ENCODE results near the gene PLB1.

The PLB1 gene

DNA sequence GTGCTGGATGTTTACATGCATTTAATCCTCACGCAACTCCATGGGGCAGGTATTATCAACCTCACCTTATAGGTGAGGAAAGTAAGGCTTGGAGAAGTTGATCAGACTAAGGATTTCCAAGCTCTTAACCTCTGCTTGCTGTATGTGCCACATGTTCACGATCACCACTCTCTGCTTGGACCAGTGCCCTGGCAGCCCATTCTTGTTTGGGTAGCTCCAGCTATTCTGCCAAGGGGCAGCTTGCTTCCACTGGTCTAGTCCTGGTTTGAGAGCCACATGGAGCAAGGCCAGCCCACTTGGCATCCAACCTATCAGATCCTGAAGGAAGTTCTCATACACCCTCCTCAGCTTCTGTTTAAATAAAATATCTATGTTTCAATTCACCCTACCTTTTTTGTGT lies 14.3 kb downstream of the PLB1 start:
- Histone ChIP-seq H3K27me3 (ENCODE audit: control insufficient read depth, insufficient read depth, low read length) (peaks cover 70% of the 10 kb centered on the region), H3K36me3 (ENCODE audit: insufficient read depth, low read length) (no peaks in the 10 kb centered on the region)

DNA sequence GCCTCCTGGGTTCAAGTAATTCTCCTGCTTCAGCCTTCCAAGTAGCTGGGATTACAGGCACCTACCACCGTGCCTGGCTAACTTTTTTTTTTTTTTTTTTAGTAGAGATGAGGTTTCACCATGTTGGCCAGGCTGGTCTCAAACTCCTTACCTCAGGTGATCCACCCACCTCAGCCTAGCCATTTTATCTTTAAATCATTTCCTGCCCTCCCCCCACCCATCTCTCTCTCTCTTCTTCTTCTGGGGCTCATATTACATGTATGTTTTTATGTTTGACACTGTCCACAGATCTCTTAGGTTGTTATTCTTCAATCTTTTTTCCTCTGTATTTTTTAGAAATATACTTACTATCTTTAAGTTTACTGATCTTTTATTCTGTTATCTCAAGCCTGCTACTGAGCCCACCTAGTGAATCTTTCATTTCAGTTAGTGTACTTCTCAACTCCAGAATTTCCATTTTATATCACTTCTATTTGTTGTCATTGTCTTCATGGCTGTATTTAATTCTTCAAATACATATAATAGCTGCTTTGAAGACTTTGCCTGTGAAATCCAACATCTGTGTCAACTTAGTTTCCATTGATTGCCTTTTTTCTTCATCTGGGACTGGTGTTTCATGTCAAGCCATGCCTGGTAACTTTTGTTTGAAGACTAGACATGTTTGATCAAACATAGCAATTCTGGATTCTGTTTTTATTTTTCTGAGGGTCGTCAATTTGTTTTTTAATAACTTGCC lies 16.2 kb downstream of the PLB1 start:
- H3K36me3 ChIP-seq (ENCODE audit: insufficient read depth, low read length): no peaks in the 10 kb centered on the region
- no peak overlapping the region for H3K9ac ChIP-seq (ENCODE audit: low read depth, low read length)
- H3K4me2 ChIP-seq (ENCODE audit: low read length): no peak overlapping the region
- H3K27me3 ChIP-seq (ENCODE audit: control insufficient read depth, insufficient read depth, low read length): peaks cover 70% of the 10 kb centered on the region
- no peak overlapping the region for H3K4me3 ChIP-seq (ENCODE audit: low read length)
- H3K9me3 ChIP-seq (replicated peaks; ENCODE audit: low read length): peaks cover 2% of the 10 kb centered on the region
- no peaks in the 10 kb centered on the region for H3K4me1 ChIP-seq (ENCODE audit: control insufficient read depth, insufficient read depth, low read length)

More for the DNA sequence above, 14.3 kb downstream of the PLB1 start:
- H3K4me1 ChIP-seq (ENCODE audit: control insufficient read depth, insufficient read depth, low read length): no peaks in the 10 kb centered on the region
- peaks cover 2% of the 10 kb centered on the region for H3K9me3 ChIP-seq (replicated peaks; ENCODE audit: low read length)
- H3K4me3 ChIP-seq (ENCODE audit: low read length): no peak overlapping the region
- no peak overlapping the region for H3K4me2 ChIP-seq (ENCODE audit: low read length)
- no peak overlapping the region for H3K9ac ChIP-seq (ENCODE audit: low read depth, low read length)

DNA sequence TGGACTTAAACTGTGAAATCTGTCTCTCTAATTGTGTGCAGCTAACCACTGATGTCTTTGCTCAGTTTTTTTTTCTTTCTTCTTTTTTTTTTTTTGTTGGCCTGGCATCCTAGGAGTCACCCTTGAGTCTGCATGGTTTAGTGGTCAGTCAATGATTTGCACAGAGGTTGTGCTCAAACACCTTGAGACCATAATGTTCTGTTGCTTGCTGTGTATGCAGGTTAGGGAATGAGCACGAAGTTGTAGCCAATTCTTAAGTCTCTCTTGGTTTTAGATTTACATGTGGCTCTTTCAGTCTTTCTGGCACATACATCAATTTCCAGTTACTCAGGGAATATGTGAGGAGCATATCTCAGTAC lies 16.7 kb downstream of the PLB1 start:
- Histone ChIP-seq H3K27me3 (ENCODE audit: control insufficient read depth, insufficient read depth, low read length) (peaks cover 70% of the 10 kb centered on the region), H3K4me1 (ENCODE audit: control insufficient read depth, insufficient read depth, low read length) (no peaks in the 10 kb centered on the region), H3K9me3 (replicated peaks; ENCODE audit: low read length) (peaks cover 2% of the 10 kb centered on the region), H3K9ac (ENCODE audit: low read depth, low read length) (no peak overlapping the region), H3K4me2 (ENCODE audit: low read length) (no peak overlapping the region), H3K4me3 (ENCODE audit: low read length) (no peak overlapping the region), H3K36me3 (ENCODE audit: insufficient read depth, low read length) (no peaks in the 10 kb centered on the region)

DNA sequence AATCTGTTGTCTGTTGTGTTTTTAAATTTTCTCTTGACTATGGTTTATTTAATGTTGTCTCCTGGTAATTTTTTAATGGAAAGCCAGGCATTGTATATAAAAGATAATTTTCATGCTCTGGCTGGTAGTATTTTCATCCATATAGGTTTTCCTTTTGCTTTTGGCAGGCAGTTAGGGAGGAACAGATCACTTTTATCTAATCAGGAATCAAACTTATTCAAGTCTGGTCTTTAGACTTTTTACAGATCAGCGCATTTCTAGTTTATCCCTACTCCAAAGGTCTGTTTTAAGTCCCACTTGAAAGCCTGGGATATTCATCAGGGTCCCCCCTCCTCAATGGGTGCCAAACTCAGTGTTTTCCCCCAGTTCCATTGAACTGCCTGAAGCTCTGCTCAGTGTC lies 17.2 kb downstream of the PLB1 start:
- Histone ChIP-seq H3K4me1 (ENCODE audit: control insufficient read depth, insufficient read depth, low read length) (no peaks in the 10 kb centered on the region), H3K4me2 (ENCODE audit: low read length) (no peak overlapping the region), H3K9ac (ENCODE audit: low read depth, low read length) (no peak overlapping the region), H3K27me3 (ENCODE audit: control insufficient read depth, insufficient read depth, low read length) (peaks cover 70% of the 10 kb centered on the region), H3K9me3 (replicated peaks; ENCODE audit: low read length) (peaks cover 2% of the 10 kb centered on the region), H3K4me3 (ENCODE audit: low read length) (no peak overlapping the region), H3K36me3 (ENCODE audit: insufficient read depth, low read length) (no peaks in the 10 kb centered on the region)

DNA sequence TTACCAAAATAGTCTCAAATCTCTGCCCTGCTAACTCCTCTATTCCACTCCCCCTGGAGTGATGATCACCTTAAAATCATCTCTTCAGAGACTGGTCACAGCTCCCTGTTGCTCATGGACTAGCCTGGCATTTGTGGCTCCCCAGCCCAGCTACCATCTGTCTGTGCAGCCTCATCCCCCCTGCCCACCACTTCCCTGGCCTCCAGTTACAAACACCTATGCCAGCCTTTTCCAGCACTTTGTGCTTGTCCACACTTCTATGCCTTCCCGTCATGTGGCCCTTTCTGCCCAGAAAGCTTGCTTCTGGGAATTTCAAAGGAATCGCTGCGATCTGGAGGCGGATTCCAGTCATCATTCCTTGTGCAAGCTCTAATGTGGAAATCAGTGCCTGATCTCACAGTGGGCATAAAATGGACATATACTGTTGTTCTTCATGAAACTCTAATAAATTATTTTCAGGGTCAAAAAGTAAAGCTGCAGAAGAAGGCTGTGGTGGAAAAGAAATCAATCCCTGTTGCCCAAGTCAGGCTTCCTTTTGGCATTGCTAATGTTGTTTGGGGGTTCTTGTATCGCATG lies 19.4 kb downstream of the PLB1 start:
- H3K9me3 ChIP-seq (replicated peaks; ENCODE audit: low read length): peaks cover 2% of the 10 kb centered on the region
- peaks cover 64% of the 10 kb centered on the region for H3K27me3 ChIP-seq (ENCODE audit: control insufficient read depth, insufficient read depth, low read length)
- no peak overlapping the region for H3K4me2 ChIP-seq (ENCODE audit: low read length)
- no peak overlapping the region for H3K9ac ChIP-seq (ENCODE audit: low read depth, low read length)
- no peak overlapping the region for H3K4me3 ChIP-seq (ENCODE audit: low read length)
- no peaks in the 10 kb centered on the region for H3K36me3 ChIP-seq (ENCODE audit: insufficient read depth, low read length)
- no peaks in the 10 kb centered on the region for H3K4me1 ChIP-seq (ENCODE audit: control insufficient read depth, insufficient read depth, low read length)

DNA sequence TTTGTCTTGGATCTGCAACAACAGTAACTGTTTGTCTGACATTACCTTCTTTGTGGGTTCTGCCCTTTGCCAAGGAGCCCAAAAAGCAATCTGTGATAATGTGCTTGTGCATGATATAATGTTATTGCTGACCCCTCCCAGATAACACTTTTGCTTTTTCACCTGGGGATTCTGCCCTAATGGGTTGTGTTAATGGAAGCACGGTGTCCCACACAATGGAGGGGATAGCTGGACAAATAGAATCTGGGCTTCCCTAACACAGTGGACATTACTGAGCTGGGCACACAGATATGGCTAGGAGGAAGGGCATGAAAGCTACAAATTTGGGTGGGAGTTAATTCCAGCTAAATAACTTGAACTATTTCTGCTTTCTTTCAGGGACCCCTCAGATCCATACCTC lies 20.6 kb downstream of the PLB1 start:
- Histone ChIP-seq H3K27me3 (ENCODE audit: control insufficient read depth, insufficient read depth, low read length) (peaks cover 72% of the 10 kb centered on the region), H3K36me3 (ENCODE audit: insufficient read depth, low read length) (no peaks in the 10 kb centered on the region), H3K9me3 (replicated peaks; ENCODE audit: low read length) (peaks cover under 1% of the 10 kb centered on the region), H3K4me2 (ENCODE audit: low read length) (no peak overlapping the region), H3K4me3 (ENCODE audit: low read length) (no peak overlapping the region), H3K9ac (ENCODE audit: low read depth, low read length) (no peak overlapping the region), H3K4me1 (ENCODE audit: control insufficient read depth, insufficient read depth, low read length) (no peaks in the 10 kb centered on the region)

DNA sequence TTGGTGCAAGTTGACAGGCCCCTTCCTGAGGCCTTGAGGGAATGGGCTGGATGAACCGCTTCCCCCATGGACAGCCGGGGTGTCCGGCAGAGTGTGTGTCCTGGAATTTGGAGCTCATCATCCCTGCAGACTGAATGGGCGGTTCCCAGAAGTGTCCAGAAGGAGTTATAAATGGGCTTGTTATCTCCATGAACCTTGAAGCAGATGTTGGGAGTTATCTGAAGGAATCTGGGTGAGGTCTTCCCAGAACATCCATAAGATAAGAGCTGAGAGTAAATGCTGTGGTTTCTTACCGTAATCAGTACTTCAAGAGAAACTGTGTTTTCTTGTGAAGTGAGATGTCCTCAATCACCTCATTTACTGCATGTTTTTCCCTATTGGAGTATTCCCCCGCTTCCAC lies 21.1 kb downstream of the PLB1 start:
- H3K4me1 ChIP-seq (ENCODE audit: control insufficient read depth, insufficient read depth, low read length): no peaks in the 10 kb centered on the region
- H3K4me2 ChIP-seq (ENCODE audit: low read length): no peak overlapping the region
- H3K9me3 ChIP-seq (replicated peaks; ENCODE audit: low read length): no peaks in the 10 kb centered on the region
- H3K27me3 ChIP-seq (ENCODE audit: control insufficient read depth, insufficient read depth, low read length): peaks cover 77% of the 10 kb centered on the region
- H3K4me3 ChIP-seq (ENCODE audit: low read length): no peak overlapping the region
- H3K36me3 ChIP-seq (ENCODE audit: insufficient read depth, low read length): no peaks in the 10 kb centered on the region
- H3K9ac ChIP-seq (ENCODE audit: low read depth, low read length): no peak overlapping the region

DNA sequence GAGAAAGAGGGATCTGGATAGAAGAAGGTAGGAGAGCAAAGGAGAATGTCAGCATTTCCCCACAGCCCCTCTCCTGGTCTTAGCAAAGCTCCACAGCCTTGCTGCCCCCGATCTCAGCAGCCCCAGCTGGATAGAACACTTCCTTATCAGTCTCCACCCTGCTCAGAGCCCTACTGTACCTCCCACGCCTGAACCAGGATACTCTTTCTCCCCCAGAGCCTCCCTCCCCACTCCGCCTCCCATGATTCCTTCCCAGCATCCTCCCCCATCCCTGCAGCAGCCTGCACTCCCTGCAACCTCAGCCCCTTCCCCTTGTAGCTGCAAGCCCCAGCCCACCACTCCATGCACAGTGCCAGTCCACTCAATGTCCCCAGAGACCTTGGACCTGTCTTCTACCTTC lies 25.8 kb downstream of the PLB1 start:
- no peak overlapping the region for H3K9ac ChIP-seq (ENCODE audit: low read depth, low read length)
- H3K27me3 ChIP-seq (ENCODE audit: control insufficient read depth, insufficient read depth, low read length): peaks cover 85% of the 10 kb centered on the region
- H3K4me1 ChIP-seq (ENCODE audit: control insufficient read depth, insufficient read depth, low read length): no peaks in the 10 kb centered on the region
- H3K9me3 ChIP-seq (replicated peaks; ENCODE audit: low read length): no peaks in the 10 kb centered on the region
- no peaks in the 10 kb centered on the region for H3K36me3 ChIP-seq (ENCODE audit: insufficient read depth, low read length)
- H3K4me2 ChIP-seq (ENCODE audit: low read length): no peak overlapping the region
- H3K4me3 ChIP-seq (ENCODE audit: low read length): no peak overlapping the region

DNA sequence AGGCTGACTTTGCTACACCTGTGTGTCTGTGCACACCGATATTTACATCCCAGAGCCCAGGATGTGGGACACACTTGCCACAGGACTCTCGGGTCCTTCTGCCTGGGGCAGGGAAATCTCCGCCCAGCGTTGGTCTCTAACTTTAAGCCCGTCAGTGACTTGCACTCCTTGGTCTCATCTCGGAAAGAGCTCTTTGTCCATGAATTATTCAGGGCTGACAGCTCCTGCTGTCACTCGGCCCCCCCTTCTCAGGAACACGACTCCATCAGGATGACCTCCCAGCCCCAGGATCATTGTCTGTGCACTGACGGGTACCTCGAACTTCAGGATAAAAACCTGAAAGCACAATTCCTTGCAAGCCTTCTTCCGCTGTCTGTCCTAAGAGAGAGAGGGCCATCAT lies 26.6 kb downstream of the PLB1 start:
- Histone ChIP-seq H3K9me3 (replicated peaks; ENCODE audit: low read length) (no peaks in the 10 kb centered on the region), H3K4me2 (ENCODE audit: low read length) (no peak overlapping the region), H3K9ac (ENCODE audit: low read depth, low read length) (no peak overlapping the region), H3K36me3 (ENCODE audit: insufficient read depth, low read length) (no peaks in the 10 kb centered on the region), H3K4me1 (ENCODE audit: control insufficient read depth, insufficient read depth, low read length) (no peaks in the 10 kb centered on the region), H3K27me3 (ENCODE audit: control insufficient read depth, insufficient read depth, low read length) (peaks cover 85% of the 10 kb centered on the region), H3K4me3 (ENCODE audit: low read length) (no peak overlapping the region)

DNA sequence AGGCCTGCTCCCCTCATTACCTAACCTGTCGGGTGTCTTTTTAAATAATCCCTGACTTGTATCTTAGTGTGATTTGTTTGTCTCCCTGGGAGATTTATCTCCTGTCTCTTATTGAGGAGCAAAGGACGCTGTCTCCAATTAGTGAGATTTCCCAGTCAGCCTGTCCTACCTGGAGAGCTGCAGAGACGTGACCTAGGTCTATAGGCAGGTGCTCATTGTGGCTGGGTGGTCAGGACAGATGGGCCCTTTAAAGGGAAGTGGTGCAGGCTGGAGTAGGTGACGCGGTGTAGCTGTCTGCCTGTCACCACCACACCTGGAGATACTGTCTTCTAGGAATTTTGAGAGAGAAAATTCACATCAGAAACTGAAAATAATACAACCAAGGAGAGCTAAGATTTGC lies 28.0 kb downstream of the PLB1 start:
- Histone ChIP-seq H3K4me1 (ENCODE audit: control insufficient read depth, insufficient read depth, low read length) (no peaks in the 10 kb centered on the region), H3K9ac (ENCODE audit: low read depth, low read length) (no peak overlapping the region), H3K36me3 (ENCODE audit: insufficient read depth, low read length) (no peaks in the 10 kb centered on the region), H3K4me3 (ENCODE audit: low read length) (no peak overlapping the region), H3K9me3 (replicated peaks; ENCODE audit: low read length) (no peaks in the 10 kb centered on the region), H3K4me2 (ENCODE audit: low read length) (no peak overlapping the region), H3K27me3 (ENCODE audit: control insufficient read depth, insufficient read depth, low read length) (peaks cover 80% of the 10 kb centered on the region)

DNA sequence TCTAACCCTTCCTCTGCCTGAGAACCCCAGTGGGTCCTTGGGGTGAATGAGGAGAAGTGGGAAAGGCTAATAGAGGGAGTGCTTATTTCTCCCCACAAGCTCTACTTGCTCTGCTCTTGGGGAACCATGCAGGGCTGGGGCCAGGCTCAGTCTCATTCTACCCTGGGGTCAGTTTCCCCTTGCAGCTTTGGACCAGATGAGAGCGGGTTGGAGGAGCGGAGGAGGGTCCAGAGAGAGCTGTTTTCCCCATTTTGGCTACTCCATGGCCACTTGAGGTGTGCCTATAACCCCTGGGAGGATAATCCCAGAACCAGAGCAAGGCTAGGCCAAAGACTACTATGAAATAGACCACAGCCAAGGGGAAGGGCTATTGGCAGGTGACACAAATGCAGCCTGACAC lies 29.6 kb downstream of the PLB1 start:
- Histone ChIP-seq H3K4me1 (ENCODE audit: control insufficient read depth, insufficient read depth, low read length) (no peaks in the 10 kb centered on the region), H3K4me3 (ENCODE audit: low read length) (no peak overlapping the region), H3K4me2 (ENCODE audit: low read length) (no peak overlapping the region), H3K9me3 (replicated peaks; ENCODE audit: low read length) (no peaks in the 10 kb centered on the region), H3K36me3 (ENCODE audit: insufficient read depth, low read length) (no peaks in the 10 kb centered on the region), H3K9ac (ENCODE audit: low read depth, low read length) (no peak overlapping the region), H3K27me3 (ENCODE audit: control insufficient read depth, insufficient read depth, low read length) (peaks cover 78% of the 10 kb centered on the region)

DNA sequence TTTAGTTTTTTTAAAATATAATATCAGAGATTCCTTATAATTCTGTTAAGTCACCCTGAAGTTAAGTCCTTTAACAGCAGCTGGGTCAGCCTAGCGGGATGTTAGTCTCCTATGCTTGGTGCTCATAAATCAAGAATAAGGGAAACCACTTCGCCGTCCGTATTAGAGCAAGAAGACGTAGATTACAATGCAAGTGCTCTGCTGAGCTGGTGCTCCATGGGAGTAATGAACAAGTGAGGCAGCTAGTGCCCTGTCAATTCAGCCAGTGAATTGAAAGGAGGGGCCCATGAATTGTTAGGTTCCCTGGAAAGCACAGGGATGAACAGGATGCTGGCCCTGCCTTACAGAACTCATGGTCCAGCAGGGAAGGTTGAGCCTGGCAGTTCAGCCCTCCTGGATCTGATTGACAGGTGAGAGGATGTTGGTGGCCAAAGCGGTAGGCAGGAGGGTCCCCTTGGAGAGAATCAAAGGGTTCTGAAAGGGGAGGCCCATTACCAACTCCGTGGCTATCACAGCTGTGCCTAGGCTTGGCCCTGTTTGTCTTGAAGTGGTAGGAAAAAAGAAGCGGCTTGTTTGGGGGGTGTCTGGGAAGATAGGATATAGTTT lies 30.8 kb downstream of the PLB1 start:
- H3K27me3 ChIP-seq (ENCODE audit: control insufficient read depth, insufficient read depth, low read length): peaks cover 76% of the 10 kb centered on the region
- H3K9me3 ChIP-seq (replicated peaks; ENCODE audit: low read length): no peaks in the 10 kb centered on the region
- H3K4me1 ChIP-seq (ENCODE audit: control insufficient read depth, insufficient read depth, low read length): no peaks in the 10 kb centered on the region
- H3K36me3 ChIP-seq (ENCODE audit: insufficient read depth, low read length): no peaks in the 10 kb centered on the region
- no peak overlapping the region for H3K4me3 ChIP-seq (ENCODE audit: low read length)
- H3K4me2 ChIP-seq (ENCODE audit: low read length): no peak overlapping the region
- no peak overlapping the region for H3K9ac ChIP-seq (ENCODE audit: low read depth, low read length)
